Measurements from ENCODE around the gene NAA80. TPM values are rescaled to one million over a fixed set of nuclear protein-coding genes. Genes with fewer than 3 reads are reported as not detected.

NAA80 gene
- total and polyA plus RNA-seq, 10 of the 15 experiments (the other 5 are each of a cell fraction or from before 2014, with no cell fraction given), result 0.48 to 12.7 (median 6.7) TPM

DNA sequence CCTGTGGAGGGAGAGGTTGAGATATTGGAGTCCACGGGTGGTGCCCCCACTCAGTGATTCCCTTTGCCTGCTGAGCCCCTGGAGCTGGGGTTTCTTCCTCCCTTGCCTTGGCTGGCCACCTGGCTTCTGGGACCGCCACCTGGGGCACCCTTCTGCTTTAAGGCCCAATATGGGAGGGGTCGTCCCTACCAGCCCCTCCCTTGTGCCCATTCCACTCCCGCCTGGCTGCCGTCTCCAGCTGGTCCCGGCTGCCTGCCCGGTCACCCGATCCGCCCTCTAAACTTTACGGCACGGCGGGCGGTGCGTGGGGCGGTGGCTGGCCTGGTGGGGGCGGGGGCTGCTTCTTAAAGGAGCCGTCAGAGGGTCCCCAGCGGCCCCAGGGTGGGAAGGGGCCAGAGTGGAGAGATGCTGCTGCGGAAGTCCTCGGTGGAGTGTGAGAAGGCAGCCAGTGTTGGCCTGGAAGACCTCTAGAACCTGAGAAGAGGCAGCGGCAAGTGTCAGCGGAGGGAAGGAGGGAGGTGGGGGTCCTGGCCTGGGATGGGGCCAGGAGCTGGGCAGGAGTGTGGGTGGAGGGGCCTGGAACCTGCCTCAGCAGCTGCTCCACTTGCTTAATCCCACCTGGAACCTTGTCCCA lies 31.8 kb downstream of the NAA80 start:
- ChIA-PET POLR2A (no interaction called here), CTCF (interaction anchor here (1.0 to 1.9 kb wide), 3 partner anchors 19 to 41 kb away, joined by 3 to 6 read pairs (median 6); no protein-coding TSS in a partner anchor), RAD21 (ENCODE audit: unreplicated experiment) (interaction anchor here (1.4 kb wide), 1 partner anchor 21 kb away, joined by 3 read pairs; no protein-coding TSS in a partner anchor), SMC1A (ENCODE audit: uncharacterized antibody, unreplicated experiment) (no interaction called here)
- ATAC-seq (no peak), FAIRE-seq (no peak), DNase-seq (ENCODE audit: low read depth, low spot score) (no peak)
- intact Hi-C loops (cut with micrococcal nuclease; ENCODE audit: unreplicated experiment), result no loop called here
- Histone ChIP-seq H3K9ac (ENCODE audit: control insufficient read depth, insufficient read depth, low read length) (no peak overlapping the region), H3K4me1 (ENCODE audit: control insufficient read depth, insufficient read depth, low read length) (no peaks in the 10 kb centered on the region), H3K27me3 (replicated peaks in 1 of 2; ENCODE audit: control insufficient read depth in 2 of 2, insufficient read depth in 2 of 2, low read length in 1 of 2) (peaks cover 0 to 4% of the 10 kb centered on the region in 2 experiments; a peak in 1 of 4 replicates), H3K9me3 (replicated peaks; ENCODE audit: control insufficient read depth, insufficient read depth, low read length) (no peaks in the 10 kb centered on the region), H4K20me1 (ENCODE audit: control insufficient read depth, insufficient read depth) (no peaks in the 10 kb centered on the region), H2AFZ (ENCODE audit: control insufficient read depth, low read depth, low read length) (no peak overlapping the region), H3K4me2 (ENCODE audit: control insufficient read depth, insufficient read depth) (no peak overlapping the region), H3K79me2 (ENCODE audit: control insufficient read depth, insufficient read depth, low read length) (no peaks in the 10 kb centered on the region), H3K4me3 (no peak overlapping the region), H3K36me3 (ENCODE audit: control insufficient read depth in 2 of 2, insufficient read depth in 2 of 2, low read length in 1 of 2) (no peaks in the 10 kb centered on the region), H3K27ac (ENCODE audit: control insufficient read depth, insufficient read depth) (no peak overlapping the region)
- in situ Hi-C loops (cut with MboI), result no loop called here
- TF ChIP-seq LARP7 (IDR thresholded peaks at IDR 0.05), result no peak
- TF ChIP-seq RB1 (IDR thresholded peaks at IDR 0.05; ENCODE audit: borderline replicate concordance), result no peak
- no peak for TF ChIP-seq GATAD2B (conservative IDR thresholded peaks at IDR 0.05; ENCODE audit: low read depth)
- TF ChIP-seq TAF1 (IDR thresholded peaks at IDR 0.05; ENCODE audit: borderline replicate concordance, low read depth, low read length), result no peak
- TF ChIP-seq NFYA (IDR thresholded peaks at IDR 0.05; ENCODE audit: borderline replicate concordance, low read depth, low read length), result no peak
- no peak for TF ChIP-seq HCFC1 (IDR thresholded peaks at IDR 0.05; ENCODE audit: low read length)
- TF ChIP-seq, protein P1, sequence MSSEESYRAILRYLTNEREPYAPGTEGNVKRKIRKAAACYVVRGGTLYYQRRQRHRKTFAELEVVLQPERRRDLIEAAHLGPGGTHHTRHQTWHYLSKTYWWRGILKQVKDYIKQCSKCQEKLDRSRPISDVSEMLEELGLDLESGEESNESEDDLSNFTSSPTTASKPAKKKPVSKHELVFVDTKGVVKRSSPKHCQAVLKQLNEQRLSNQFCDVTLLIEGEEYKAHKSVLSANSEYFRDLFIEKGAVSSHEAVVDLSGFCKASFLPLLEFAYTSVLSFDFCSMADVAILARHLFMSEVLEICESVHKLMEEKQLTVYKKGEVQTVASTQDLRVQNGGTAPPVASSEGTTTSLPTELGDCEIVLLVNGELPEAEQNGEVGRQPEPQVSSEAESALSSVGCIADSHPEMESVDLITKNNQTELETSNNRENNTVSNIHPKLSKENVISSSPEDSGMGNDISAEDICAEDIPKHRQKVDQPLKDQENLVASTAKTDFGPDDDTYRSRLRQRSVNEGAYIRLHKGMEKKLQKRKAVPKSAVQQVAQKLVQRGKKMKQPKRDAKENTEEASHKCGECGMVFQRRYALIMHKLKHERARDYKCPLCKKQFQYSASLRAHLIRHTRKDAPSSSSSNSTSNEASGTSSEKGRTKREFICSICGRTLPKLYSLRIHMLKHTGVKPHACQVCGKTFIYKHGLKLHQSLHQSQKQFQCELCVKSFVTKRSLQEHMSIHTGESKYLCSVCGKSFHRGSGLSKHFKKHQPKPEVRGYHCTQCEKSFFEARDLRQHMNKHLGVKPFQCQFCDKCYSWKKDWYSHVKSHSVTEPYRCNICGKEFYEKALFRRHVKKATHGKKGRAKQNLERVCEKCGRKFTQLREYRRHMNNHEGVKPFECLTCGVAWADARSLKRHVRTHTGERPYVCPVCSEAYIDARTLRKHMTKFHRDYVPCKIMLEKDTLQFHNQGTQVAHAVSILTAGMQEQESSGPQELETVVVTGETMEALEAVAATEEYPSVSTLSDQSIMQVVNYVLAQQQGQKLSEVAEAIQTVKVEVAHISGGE (CRISPR knock-in tag; IDR thresholded peaks at IDR 0.05), result no peak
- TF ChIP-seq GABPA (IDR thresholded peaks at IDR 0.05; ENCODE audit: low read depth), result no peak
- TF ChIP-seq, protein P2, sequence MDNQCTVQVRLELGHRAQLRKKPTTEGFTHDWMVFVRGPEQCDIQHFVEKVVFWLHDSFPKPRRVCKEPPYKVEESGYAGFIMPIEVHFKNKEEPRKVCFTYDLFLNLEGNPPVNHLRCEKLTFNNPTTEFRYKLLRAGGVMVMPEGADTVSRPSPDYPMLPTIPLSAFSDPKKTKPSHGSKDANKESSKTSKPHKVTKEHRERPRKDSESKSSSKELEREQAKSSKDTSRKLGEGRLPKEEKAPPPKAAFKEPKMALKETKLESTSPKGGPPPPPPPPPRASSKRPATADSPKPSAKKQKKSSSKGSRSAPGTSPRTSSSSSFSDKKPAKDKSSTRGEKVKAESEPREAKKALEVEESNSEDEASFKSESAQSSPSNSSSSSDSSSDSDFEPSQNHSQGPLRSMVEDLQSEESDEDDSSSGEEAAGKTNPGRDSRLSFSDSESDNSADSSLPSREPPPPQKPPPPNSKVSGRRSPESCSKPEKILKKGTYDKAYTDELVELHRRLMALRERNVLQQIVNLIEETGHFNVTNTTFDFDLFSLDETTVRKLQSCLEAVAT (IDR thresholded peaks at IDR 0.05), result no peak
- 11% methylated on average over 21 of the region's 22 CpGs for WGBS (ENCODE audit: insufficient coverage, insufficient replicate concordance, low lambda C conversion rate, missing lambda C conversion rate)
- no TSS peak for BruUV-seq (replicated peaks)

Measured in GM12878 (cell line).